ENCODE data around the gene KRT35. TPM values are rescaled to one million over a fixed set of nuclear protein-coding genes. Genes with fewer than 3 reads are reported as not detected.

The KRT35 gene
- total RNA-seq, 2 experiments from 2014 or later = not detected

GRCh38 chr17:41475421-41475820 is 5.5 kb downstream of the KRT35 start:
- TF ChIP-seq, protein P1, sequence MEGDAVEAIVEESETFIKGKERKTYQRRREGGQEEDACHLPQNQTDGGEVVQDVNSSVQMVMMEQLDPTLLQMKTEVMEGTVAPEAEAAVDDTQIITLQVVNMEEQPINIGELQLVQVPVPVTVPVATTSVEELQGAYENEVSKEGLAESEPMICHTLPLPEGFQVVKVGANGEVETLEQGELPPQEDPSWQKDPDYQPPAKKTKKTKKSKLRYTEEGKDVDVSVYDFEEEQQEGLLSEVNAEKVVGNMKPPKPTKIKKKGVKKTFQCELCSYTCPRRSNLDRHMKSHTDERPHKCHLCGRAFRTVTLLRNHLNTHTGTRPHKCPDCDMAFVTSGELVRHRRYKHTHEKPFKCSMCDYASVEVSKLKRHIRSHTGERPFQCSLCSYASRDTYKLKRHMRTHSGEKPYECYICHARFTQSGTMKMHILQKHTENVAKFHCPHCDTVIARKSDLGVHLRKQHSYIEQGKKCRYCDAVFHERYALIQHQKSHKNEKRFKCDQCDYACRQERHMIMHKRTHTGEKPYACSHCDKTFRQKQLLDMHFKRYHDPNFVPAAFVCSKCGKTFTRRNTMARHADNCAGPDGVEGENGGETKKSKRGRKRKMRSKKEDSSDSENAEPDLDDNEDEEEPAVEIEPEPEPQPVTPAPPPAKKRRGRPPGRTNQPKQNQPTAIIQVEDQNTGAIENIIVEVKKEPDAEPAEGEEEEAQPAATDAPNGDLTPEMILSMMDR (IDR thresholded peaks at IDR 0.05) = no peak
- POLR2A ChIA-PET = no interaction called here
- Mint-ChIP-seq H3K4me1 (ENCODE audit: low read depth) (no peaks in the 10 kb centered on the region), H3K9me3 (peaks cover 4% of the 10 kb centered on the region), H3K4me3 (no peak overlapping the region), H3K27me3 (peaks cover 4% of the 10 kb centered on the region), H3K36me3 (ENCODE audit: low read depth) (no peaks in the 10 kb centered on the region), H3K27ac (no peak overlapping the region)
- Histone ChIP-seq H3K27me3 (ENCODE audit: control insufficient read depth in 1 of 2, insufficient read depth in 2 of 2, low read length in 2 of 2) (no peaks in the 10 kb centered on the region), H3K9me3 (ENCODE audit: control insufficient read depth in 1 of 2, insufficient read depth in 1 of 2, low read length in 2 of 2) (no peaks in the 10 kb centered on the region), H3K36me3 (ENCODE audit: insufficient read depth, low read length) (no peaks in the 10 kb centered on the region), H3K27ac (ENCODE audit: low read depth in 1 of 2, low read length in 2 of 2) (no peak overlapping the region), H3K4me3 (ENCODE audit: low read length) (no peak overlapping the region), H3K4me1 (ENCODE audit: insufficient read depth, low read length) (no peaks in the 10 kb centered on the region)
- intact Hi-C loops (cut with DNase I, micrococcal nuclease) = loop anchor here in 1 of 2 experiments (5.0 kb wide), 1 partner anchor 58 kb away; no protein-coding TSS in a partner anchor
- no peak for ATAC-seq (ENCODE audit: poor library complexity)
- CTCF ChIA-PET = no interaction called here
- no peak for DNase-seq

- POLR2A ChIA-PET = no interaction called here
- Histone ChIP-seq H3K27ac (ENCODE audit: low read depth in 1 of 2, low read length in 2 of 2) (no peak overlapping the region), H3K36me3 (ENCODE audit: insufficient read depth, low read length) (no peaks in the 10 kb centered on the region), H3K4me1 (ENCODE audit: insufficient read depth, low read length) (no peaks in the 10 kb centered on the region), H3K9me3 (ENCODE audit: control insufficient read depth in 1 of 2, insufficient read depth in 1 of 2, low read length in 2 of 2) (no peaks in the 10 kb centered on the region), H3K4me3 (ENCODE audit: low read length) (no peak overlapping the region), H3K27me3 (ENCODE audit: control insufficient read depth in 1 of 2, insufficient read depth in 2 of 2, low read length in 2 of 2) (no peaks in the 10 kb centered on the region)
- Mint-ChIP-seq H3K36me3 (ENCODE audit: low read depth) (no peaks in the 10 kb centered on the region), H3K9me3 (peaks cover 4% of the 10 kb centered on the region), H3K4me3 (no peak overlapping the region), H3K27ac (no peak overlapping the region), H3K27me3 (peaks cover 4% of the 10 kb centered on the region), H3K4me1 (ENCODE audit: low read depth) (no peaks in the 10 kb centered on the region)
- ATAC-seq (ENCODE audit: poor library complexity) (no peak), DNase-seq (no peak)
- CTCF ChIA-PET = no interaction called here
- intact Hi-C loops (cut with DNase I, micrococcal nuclease) = loop anchor here in 1 of 2 experiments (5.0 kb wide), 1 partner anchor 58 kb away; no protein-coding TSS in a partner anchor
- TF ChIP-seq, protein P1 (IDR thresholded peaks at IDR 0.05) = no peak
Measured at GRCh38 chr17:41474863-41475262, 6.1 kb downstream of the KRT35 start.

GRCh38 chr17:41468346-41468745 is 12.6 kb downstream of the KRT35 start:
- H3K36me3 ChIP-seq (ENCODE audit: insufficient read depth, low read length) = no peaks in the 10 kb centered on the region
- ATAC-seq (ENCODE audit: poor library complexity) = no peak
- peaks cover 0 to 16% of the 10 kb centered on the region in 2 experiments for H3K9me3 ChIP-seq (ENCODE audit: control insufficient read depth in 1 of 2, insufficient read depth in 1 of 2, low read length in 2 of 2)
- Mint-ChIP-seq H3K9me3 (peaks cover 4% of the 10 kb centered on the region), H3K4me3 (no peak overlapping the region), H3K36me3 (ENCODE audit: low read depth) (no peaks in the 10 kb centered on the region), H3K4me1 (ENCODE audit: low read depth) (no peaks in the 10 kb centered on the region), H3K27ac (no peak overlapping the region), H3K27me3 (peaks cover 4% of the 10 kb centered on the region)
- H3K4me1 ChIP-seq (ENCODE audit: insufficient read depth, low read length) = no peaks in the 10 kb centered on the region
- no peak overlapping the region for H3K4me3 ChIP-seq (ENCODE audit: low read length)
- peaks cover 0 to 7% of the 10 kb centered on the region in 2 experiments for H3K27me3 ChIP-seq (ENCODE audit: control insufficient read depth in 1 of 2, insufficient read depth in 2 of 2, low read length in 2 of 2)
- H3K27ac ChIP-seq (ENCODE audit: low read depth in 1 of 2, low read length in 2 of 2) = no peak overlapping the region
- ChIA-PET POLR2A (no interaction called here), CTCF (no interaction called here)
- TF ChIP-seq, protein P1 (IDR thresholded peaks at IDR 0.05) = no peak
- no peak for DNase-seq
- intact Hi-C loops (cut with DNase I, micrococcal nuclease) = no loop called here

All from CD4-positive, alpha-beta T cell (primary cell).